MG63 (cell line): Measurements from ENCODE around the gene DALRD3. TPM values are rescaled to one million over a fixed set of nuclear protein-coding genes. Genes with fewer than 3 reads are reported as not detected.

Source experiments
- DNase-seq: peaks from one replicate; pipeline ENCODE4 v3.0.0-alpha.2; 2020
- H3K27me3 ChIP-seq: fragments of 250-450 bp; sonication (Bioruptor Pico); 2 replicates; pipeline ENCODE4 v1.5.1; 2020; ENCODE audit warnings: mild to moderate bottlenecking, moderate library complexity
- H3K36me3 ChIP-seq: fragments of 250-450 bp; sonication (Bioruptor Pico); 2 replicates; pipeline ENCODE4 v1.5.1; 2020; ENCODE audit warnings: mild to moderate bottlenecking, moderate library complexity
- H3K4me3 ChIP-seq: fragments of 250-450 bp; sonication (Bioruptor Pico); 2 replicates; pipeline ENCODE4 v1.5.1; 2020; ENCODE audit warnings: mild to moderate bottlenecking, moderate library complexity
- H3K9me3 ChIP-seq: fragments of 250-450 bp; sonication (Bioruptor Pico); 2 replicates; pipeline ENCODE4 v1.5.1; 2020; ENCODE audit warnings: mild to moderate bottlenecking, moderate library complexity
- total RNA-seq: library from RNA; depleted of rRNA; stranded (reverse); fragments of >200 nt; shearing (Covaris generic); gene quantifications from 2 replicates; pipeline ENCODE4 v1.2.3, GENCODE V29; 2014; ENCODE audit warnings: low replicate concordance

Gene DALRD3
- total RNA-seq, 1 experiment from 2014 or later: 18.6 TPM

DNA sequence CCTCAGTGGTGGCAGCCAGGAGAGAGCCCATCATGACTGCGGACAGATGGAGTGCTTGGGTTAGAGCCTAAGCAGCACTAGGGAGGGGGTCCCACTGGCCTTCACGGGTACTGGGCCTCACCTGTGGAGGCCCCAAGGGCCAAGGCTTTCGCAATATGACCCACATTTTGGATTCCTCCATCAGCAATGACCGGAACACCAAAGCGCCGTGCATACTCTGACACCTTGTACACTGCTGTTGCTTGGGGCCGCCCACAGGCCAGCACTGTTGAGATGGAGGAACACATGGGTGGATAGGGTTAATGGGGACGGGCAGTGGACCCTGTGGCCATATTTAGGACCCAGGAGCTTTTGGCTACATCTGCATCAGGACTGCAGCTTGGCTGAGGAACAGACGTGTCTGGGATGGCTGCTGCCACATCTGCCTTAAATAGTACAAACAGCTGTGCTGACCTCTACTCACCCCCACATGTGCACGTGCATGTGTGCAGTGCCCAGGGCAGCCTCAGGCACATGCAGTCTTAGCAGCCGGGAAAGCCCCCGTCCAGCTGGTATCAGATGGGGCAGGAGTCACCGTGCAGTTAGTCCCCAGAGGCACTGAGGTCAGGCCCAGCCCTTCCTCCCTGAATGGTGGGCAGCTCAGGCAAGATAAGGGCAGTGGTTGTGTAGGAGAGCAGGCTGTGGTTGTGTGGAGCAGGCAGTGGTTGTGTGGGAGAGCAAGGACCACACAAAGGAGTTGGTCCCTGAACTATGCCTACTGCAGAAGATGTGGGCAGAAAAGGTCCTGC is 6.8 kb upstream of the DALRD3 start:
- peaks cover 46% of the 10 kb centered on the region for H3K36me3 ChIP-seq

DNA sequence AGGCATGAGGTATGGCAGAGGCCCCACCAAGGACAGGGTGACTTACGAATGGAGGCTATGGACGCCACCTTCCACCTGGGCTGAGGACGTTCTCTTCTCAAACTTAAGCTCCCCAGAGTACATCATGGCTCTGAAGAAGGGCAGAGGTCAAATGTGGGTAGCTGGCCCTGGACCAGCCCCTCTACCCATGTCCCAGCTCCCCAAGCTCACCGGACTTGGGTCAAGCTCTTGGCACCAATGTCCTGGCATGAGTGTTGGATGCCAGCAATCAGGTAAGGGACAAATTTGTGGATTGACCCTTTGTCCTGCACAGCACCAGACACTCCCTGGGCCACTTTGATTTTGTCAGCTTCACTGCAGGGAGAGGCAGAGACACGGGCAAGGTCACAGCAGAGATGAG is 6.1 kb upstream of the DALRD3 start:
- no peak overlapping the region for H3K4me3 ChIP-seq
- peaks cover 46% of the 10 kb centered on the region for H3K36me3 ChIP-seq
- H3K27me3 ChIP-seq: no peaks in the 10 kb centered on the region
- no peak for DNase-seq
- H3K9me3 ChIP-seq: no peaks in the 10 kb centered on the region

More for the DNA sequence above, 6.8 kb upstream of the DALRD3 start:
- no peaks in the 10 kb centered on the region for H3K9me3 ChIP-seq
- DNase-seq: no peak
- H3K4me3 ChIP-seq: no peak overlapping the region
- H3K27me3 ChIP-seq: no peaks in the 10 kb centered on the region

DNA sequence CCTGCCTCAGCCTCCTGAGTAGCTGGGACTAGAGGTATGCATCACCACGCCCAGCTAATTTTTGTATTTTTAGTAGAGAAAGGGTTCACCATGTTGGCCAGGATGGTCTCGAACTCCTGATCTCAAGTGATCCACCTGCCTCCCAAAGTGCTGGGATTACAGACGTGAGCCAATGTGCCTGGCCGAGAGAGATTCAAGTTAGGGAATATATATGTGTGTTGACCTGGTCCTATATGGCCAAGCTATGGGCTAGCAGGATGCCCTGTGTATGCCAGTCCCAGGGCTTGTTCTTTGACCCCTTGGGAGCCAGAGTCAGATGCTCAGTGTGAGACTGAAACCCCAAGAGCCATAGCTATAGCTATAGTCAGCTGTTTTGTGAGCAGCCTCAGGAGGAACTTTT is 5.4 kb upstream of the DALRD3 start:
- Histone ChIP-seq H3K9me3 (no peaks in the 10 kb centered on the region), H3K27me3 (no peaks in the 10 kb centered on the region), H3K36me3 (peaks cover 42% of the 10 kb centered on the region), H3K4me3 (no peak overlapping the region)
- no peak for DNase-seq

DNA sequence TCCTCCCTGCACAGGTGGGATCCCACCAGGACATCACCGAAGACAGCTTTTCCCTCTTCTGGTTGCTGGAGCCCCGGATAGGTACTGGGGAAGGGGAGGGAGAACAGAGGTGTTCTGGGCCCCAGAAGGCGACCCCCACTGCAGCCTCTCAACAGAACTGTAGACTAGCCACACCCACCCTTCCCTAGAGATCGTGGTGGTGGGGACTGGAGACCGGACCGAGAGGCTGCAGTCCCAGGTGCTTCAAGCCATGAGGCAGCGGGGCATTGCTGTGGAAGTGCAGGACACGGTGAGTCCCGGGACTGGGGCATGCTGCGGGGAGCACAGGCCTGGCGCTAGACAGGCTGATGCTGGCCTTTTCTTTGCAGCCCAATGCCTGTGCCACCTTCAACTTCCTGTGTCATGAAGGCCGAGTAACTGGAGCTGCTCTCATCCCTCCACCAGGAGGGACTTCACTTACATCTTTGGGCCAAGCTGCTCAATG is 4.3 kb upstream of the DALRD3 start:
- no peaks in the 10 kb centered on the region for H3K9me3 ChIP-seq
- no peak for DNase-seq
- H3K27me3 ChIP-seq: no peaks in the 10 kb centered on the region
- H3K4me3 ChIP-seq: peak overlapping the region; percentile 68
- peaks cover 32% of the 10 kb centered on the region for H3K36me3 ChIP-seq

DNA sequence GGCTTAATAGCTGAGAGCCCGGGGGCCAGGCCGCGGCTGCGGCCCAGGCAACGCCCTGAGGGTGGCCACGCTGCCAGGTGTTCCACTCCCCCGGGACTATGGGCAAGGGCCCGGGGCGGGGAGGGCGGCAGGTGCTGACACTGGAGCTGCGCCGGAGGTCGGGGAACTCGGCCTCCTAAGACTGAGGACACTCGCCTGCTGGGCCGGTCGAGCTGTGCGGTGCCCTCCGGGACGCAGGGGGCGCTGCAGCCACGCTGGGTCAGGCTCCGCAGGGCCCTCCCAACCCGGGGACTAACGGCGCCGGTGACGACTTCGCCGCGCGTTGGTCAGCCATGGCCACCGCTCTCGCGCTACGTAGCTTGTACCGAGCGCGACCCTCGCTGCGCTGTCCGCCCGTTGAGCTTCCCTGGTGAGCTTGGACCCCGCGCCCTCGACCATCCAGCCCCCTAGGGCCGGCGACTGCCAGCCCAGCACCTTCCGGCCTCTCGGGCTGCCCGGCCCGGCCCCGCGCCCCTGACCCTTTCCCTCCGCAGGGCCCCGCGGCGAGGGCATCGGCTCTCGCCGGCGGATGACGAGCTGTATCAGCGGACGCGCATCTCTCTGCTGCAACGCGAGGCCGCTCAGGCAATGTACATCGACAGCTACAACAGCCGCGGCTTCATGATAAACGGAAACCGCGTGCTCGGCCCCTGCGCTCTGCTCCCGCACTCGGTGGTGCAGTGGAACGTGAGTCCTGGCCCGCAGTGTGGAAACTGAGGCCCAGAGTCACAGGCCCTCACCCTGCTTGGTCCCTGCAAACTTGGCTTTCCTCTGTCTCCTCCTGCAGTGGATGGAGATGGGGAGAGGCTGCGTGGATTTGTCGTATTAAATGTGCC is 3.7 kb upstream of the DALRD3 start, which contains the start of gene NDUFAF3:
NDUFAF3 (plus strand) TSS at position 309 of the 875 bp plus-strand sequence; CDS start at position 333, 24 bp downstream.
- peak; percentile 92 for DNase-seq
- H3K27me3 ChIP-seq: no peaks in the 10 kb centered on the region
- peak within 1 kb of the TSS; percentile 68 for H3K4me3 ChIP-seq
- no peaks in the 10 kb centered on the region for H3K9me3 ChIP-seq
- H3K36me3 ChIP-seq: peaks cover 25% of the 10 kb centered on the region

DNA sequence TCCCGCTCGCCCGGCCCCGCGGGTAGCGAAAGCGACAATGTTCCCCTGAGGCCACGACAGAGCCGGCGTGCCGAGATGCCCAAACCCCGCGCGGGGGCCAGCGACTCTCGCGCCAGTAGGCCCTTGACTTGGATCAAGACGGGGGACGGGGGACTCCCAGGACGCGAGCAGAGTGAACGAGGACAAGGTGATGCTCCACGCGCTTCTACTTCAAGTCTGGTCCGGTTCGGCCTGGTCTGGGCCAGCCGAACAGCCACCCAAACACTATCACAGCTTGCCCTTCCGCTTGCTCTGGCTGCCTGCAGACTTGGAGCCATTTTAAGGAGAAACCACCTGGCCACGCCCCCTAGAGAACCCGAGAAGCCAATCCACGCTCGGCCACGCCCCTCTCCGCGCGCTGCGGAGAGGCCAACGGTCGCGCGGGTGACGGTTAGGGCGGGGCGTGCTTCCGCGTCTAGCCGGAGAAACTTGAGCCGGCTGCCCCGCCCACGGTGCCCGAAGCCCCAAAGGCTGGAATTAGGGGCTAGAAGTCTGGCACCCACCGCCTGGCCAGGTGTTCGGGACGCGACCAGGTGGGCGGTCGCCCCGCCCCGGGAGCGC is 2.9 kb upstream of the DALRD3 start:
- H3K36me3 ChIP-seq: peaks cover 19% of the 10 kb centered on the region
- peak overlapping the region; percentile 68 for H3K4me3 ChIP-seq
- no peaks in the 10 kb centered on the region for H3K27me3 ChIP-seq
- no peaks in the 10 kb centered on the region for H3K9me3 ChIP-seq
- peak; percentile 96 for DNase-seq

DNA sequence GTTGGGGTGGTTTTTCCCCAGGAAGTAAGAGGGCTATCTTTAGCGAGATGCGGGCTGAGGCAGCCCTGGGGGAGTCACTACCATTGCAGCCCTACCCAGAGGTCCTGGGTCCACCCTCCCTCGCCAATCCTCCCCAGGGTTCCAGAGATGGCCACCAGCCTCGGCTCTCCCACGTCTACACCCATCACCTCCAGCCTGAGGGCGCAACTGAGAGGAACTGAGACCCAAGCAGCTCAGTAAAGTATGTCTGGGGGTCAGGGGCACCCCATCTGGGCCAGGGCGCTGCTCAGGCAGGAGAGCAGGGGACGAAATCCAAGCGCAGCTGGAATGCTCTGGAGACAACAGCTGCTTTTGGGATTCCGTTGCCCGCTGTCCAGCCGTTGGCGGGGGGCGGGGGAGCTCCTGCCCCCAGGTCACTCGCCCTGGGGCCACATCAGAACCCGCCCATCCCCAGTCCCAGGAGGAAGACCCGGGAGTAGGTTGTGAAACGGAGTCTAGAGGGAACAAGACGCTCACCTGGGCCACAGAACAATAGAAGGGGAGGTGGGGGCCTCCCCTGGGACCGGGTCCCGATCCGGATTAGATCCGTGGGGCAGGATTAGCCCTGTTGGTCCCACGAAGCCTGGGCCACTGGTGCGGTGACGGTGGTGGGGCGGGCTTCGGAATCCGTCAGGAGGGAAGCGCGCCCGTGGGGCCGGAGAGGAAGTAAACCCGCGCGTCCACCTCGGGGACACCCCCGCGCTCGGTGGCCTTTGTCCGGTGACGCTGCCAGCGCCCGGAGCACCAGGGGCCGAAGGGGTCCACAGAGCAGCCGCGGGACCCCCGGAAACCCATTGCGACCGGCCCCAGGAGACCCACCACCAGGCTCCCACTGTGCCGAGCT is 2.2 kb upstream of the DALRD3 start:
- DNase-seq: no peak
- Histone ChIP-seq H3K4me3 (peak overlapping the region; percentile 68), H3K27me3 (no peaks in the 10 kb centered on the region), H3K9me3 (no peaks in the 10 kb centered on the region), H3K36me3 (peaks cover 16% of the 10 kb centered on the region)

DNA sequence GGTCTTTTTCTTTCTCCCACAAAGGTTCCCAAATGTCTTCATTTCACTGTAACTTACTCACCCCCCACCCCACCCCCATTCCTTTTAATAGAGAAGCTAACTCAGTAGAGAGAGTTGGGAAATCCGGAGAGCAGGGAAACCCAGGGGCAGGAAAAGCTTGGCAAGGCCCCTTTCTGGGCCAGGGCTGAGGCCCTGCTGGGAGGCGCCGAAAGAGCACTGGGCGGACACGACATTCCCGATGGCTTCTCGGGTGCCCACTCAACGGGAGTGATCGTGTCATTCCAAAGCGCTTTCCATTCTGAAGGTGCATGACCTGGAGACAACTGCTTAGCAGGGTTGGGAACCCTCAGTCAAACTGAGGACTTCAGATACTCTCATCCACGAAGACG is 1.6 kb upstream of the DALRD3 start:
- DNase-seq: no peak
- H3K36me3 ChIP-seq: peaks cover 13% of the 10 kb centered on the region

DNA sequence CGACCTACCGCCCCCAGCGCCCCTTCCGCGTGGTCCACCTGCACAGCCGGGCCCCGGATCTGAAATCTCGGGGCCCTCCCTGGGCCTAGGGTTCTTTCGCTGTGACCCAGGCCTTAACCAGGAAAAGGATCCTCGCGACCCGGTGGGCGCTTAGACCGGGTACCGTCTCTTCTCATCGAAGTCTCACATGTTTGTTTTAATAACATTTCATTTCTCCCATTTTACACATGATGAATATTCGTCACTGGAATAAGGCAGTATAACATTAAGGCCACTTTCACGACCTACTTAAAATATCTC is 277 bp upstream of the DALRD3 start:
- H3K36me3 ChIP-seq: peaks cover 11% of the 10 kb centered on the region
- no peak for DNase-seq
- H3K4me3 ChIP-seq: peak overlapping the region; percentile 86

More for the DNA sequence above, 1.6 kb upstream of the DALRD3 start:
- H3K27me3 ChIP-seq: no peaks in the 10 kb centered on the region
- H3K9me3 ChIP-seq: no peaks in the 10 kb centered on the region
- H3K4me3 ChIP-seq: peak overlapping the region; percentile 68

DNA sequence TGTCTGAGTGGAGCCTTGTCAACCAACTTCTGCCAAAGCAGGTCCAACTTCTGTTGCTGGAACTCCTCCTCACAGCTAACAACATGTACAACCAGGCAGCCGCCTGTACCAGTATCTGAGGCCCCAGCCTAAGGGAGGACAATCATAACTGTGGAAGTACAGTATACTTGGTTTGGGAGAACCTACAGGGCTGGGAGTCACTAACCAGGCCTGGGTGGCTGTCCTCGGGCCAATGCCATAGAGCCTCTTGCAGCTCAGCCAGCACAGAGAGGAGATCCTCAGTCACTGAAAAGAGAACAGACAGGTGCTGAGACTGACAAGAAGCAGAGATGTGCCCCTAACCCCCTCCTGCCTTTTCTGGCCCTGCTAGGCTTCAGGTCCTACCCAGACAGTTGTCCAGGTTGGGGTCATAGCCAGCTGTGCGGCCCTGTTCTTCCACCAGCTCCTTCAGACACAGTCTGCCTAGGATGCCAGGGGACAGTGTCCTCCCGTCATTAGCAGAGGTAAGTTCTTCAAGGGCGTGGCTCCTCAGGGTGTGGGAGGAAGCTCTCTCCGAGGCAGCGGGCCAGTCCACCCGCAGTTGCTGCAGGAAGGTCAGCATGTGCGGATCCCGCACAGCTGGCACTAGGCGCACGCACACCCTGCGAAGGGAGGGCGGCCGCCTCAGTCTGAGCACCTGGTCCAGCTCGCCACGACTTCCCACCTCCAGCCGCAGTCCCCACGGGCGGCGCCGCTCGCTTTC is 980 bp downstream of the DALRD3 start:
- DNase-seq: no peak

More for the DNA sequence above, 277 bp upstream of the DALRD3 start:
- Histone ChIP-seq H3K27me3 (no peaks in the 10 kb centered on the region), H3K9me3 (no peaks in the 10 kb centered on the region)

DNA sequence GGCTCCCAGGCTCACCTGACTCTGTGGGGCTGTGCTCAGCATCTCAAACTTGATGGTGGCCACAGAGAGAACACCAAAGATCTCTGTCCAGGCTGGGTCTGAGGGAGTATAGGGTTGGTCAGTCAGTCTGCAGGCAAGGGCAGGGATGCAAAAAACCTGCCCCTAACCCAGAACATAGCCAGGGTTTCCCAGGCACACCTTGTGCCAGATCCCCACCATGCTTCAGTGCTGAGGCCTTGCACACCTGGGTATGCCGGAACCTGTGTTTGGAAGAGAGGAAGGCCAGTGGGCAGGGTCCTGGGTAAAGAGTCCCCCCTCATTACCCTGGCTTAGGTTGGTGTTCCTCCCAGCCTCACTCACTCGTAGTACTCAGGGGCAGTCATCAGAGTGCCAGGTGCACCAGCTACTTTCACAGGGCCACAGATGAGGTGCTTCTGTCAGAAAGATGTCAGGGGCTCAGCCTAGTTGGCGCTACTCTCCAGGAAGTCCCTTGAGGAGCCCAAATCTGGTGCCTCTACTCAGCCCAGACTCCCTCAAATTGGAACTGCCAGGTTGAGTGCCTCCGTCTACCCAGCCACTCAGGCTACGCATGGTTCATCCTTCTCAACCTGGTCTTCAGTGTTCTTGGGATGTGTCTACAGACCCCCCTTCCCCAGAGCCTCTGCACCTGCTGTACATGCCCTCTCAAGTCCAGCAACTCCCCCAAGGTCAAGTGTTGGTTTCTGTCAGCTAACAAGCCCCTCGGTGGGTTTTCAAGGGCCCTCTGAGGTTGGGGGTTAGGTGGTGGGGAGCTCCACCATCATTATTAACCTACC is 1.8 kb downstream of the DALRD3 start:
- H3K4me3 ChIP-seq: no peak overlapping the region
- no peak for DNase-seq
- no peaks in the 10 kb centered on the region for H3K9me3 ChIP-seq
- peaks cover 9% of the 10 kb centered on the region for H3K36me3 ChIP-seq
- H3K27me3 ChIP-seq: no peaks in the 10 kb centered on the region

More for the DNA sequence above, 980 bp downstream of the DALRD3 start:
- H3K27me3 ChIP-seq: no peaks in the 10 kb centered on the region
- peak overlapping the region; percentile 86 for H3K4me3 ChIP-seq
- H3K9me3 ChIP-seq: no peaks in the 10 kb centered on the region
- peaks cover 6% of the 10 kb centered on the region for H3K36me3 ChIP-seq

DNA sequence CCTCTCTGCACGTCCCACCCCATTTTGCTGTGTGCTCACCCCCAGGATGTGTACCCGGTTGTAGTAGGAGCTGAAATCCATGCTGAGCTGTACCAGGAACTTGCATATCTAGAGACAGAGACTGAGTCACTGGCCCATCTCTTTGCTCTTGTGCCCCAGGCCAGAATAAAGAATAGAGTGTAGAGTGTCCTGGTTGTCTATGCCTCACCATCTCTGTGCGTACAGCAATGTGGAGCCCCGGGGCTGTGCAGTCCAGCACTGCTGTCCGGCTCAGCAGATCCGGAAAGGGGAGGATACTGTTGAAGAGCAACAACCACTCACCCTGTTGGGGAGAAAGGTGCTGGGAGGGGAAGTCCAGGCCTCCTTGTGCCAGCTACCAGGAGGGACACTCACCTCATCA is 2.6 kb downstream of the DALRD3 start:
- DNase-seq: no peak
- Histone ChIP-seq H3K27me3 (no peaks in the 10 kb centered on the region), H3K4me3 (no peak overlapping the region), H3K9me3 (no peaks in the 10 kb centered on the region), H3K36me3 (peaks cover 9% of the 10 kb centered on the region)

DNA sequence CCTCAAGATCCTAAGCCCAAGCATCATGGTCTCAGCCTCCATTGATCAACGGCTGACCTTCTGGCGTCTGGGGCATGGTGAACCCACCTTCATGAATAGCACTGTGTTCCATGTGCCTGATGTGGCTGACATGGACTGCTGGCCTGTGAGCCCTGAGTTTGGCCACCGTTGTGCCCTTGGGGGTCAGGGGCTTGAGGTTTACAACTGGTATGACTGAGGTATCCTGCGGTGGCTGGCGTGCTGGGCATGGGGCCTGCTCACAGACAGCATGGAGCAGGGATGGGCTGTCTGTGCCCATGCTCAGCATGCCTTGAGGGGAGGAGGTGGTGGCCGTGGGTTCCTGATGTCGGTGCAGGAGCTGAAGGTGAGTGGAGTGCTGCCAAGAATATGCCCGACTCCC is 3.3 kb downstream of the DALRD3 start:
- peaks cover 9% of the 10 kb centered on the region for H3K36me3 ChIP-seq
- H3K27me3 ChIP-seq: no peaks in the 10 kb centered on the region
- no peaks in the 10 kb centered on the region for H3K9me3 ChIP-seq
- H3K4me3 ChIP-seq: no peak overlapping the region
- no peak for DNase-seq

DNA sequence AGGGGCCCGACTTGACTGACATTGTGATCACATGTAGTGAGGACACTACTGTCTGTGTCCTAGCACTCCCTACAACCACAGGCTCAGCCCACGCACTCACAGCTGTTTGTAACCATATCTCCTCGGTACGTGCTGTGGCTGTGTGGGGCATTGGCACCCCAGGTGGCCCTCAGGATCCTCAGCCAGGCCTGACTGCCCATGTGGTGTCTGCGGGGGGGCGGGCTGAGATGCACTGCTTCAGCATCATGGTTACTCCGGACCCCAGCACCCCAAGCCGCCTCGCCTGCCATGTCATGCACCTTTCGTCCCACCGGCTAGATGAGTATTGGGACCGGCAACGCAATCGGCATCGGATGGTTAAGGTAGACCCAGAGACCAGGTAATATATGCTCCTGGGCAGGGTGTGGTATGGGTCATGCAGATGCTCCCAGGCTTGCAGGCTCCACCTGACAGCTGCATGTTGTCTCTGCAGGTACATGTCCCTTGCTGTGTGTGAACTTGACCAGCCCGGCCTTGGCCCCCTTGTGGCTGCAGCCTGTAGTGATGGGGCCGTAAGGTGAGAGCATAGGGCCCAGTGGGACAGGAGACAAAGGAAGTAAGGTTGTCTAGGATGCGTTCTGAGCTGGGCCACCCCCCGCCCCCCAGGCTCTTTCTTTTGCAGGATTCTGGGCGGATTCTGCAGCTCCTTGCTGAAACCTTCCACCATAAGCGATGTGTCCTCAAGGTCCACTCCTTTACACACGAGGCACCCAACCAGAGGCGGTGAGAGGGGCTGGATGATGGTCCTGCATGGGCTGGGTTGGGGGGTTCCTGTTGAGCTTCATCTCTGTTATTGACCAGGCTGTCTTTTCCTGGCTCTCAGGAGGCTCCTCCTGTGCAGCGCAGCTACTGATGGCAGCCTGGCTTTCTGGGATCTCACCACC is 4.4 kb downstream of the DALRD3 start:
- H3K4me3 ChIP-seq: no peak overlapping the region
- no peaks in the 10 kb centered on the region for H3K9me3 ChIP-seq
- H3K27me3 ChIP-seq: no peaks in the 10 kb centered on the region
- no peak for DNase-seq
- H3K36me3 ChIP-seq: peaks cover 9% of the 10 kb centered on the region
